Stimulated activated CD4-positive, alpha-beta T cell treated with anti-CD3 and anti-CD28 coated beads, TNF-alpha, amount 100 ng/mL, for 48 hours (primary cell): Measurements from ENCODE around the gene TSPAN3.

Experiments used
- DNase-seq, 3 donors: peaks; one replicate each; pipeline ENCODE4 v3.0.0-alpha.2; 2020; ENCODE audit warnings: low read depth in 3 of 3

The TSPAN3 gene

DNA sequence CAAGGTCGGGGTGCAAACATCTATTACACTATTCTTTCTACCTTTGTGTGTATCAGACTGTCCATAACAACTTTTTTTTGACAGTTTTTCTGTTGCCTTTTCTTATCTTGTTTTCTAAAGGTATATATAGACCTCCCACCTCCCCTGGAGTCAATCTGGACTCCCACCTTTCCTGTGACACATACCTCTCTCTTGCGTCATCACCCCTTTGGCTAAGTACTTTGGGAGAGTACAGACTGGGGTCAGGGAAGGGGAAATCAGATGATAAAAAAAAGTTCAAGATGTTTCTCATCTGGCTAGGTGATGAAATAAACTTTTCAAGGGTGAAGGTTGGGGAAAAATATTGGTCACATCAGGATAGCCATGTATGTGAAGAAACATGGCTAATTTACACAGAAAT is 17.2 kb downstream of the TSPAN3 start:
- DNase-seq, result no peak

- DNase-seq, result no peak
These were observed 18.4 kb downstream of the TSPAN3 start for GRCh38 chr15:77052556-77052955.

GRCh38 chr15:77048135-77048876 is 22.6 kb downstream of the TSPAN3 start:
- DNase-seq, result no peak

GRCh38 chr15:77046704-77047412 is 24.1 kb downstream of the TSPAN3 start:
- DNase-seq, result no peak

DNA sequence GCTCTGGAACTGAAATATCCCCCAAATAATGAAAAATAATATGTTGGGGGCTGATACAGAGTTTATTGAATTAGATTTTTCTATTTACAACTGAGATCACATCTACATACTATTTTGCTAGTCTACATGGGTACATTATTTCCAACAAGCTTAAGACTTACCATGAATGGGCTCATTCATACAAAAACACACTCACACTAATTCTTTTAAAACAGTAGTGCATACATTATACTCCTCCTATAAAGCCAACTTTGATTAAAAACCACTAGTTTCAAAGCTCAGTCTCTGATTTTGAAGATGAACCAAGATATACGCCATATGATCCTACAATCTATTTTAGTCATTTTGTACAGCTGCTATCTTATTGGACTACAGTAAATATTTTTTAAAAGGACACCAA is 24.9 kb downstream of the TSPAN3 start:
- DNase-seq, result no peak

- DNase-seq, result no peak
These were observed 26.5 kb downstream of the TSPAN3 start for GRCh38 chr15:77044228-77045042.

GRCh38 chr15:77042955-77043920 is 27.7 kb downstream of the TSPAN3 start:
- no peak for DNase-seq

GRCh38 chr15:77042245-77042919 is 28.5 kb downstream of the TSPAN3 start:
- no peak for DNase-seq

DNA sequence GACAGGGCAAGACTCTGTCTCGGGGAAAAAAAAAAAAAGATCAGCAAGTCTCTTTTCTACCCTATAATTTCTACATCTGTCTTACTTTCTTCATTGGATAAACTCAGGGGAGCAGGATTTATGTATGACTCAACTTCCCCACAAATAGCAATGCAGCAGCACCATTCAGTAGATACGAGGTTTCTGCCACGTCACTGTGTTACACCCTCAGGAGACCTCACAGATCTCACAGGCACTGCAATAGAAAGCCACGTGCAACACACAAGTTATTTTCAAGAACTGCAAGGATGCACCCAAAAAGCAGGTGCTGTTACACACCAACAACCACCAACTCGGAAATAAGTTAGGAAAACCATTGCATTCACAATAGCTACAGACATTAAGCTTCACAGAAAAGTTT is 30.2 kb downstream of the TSPAN3 start:
- DNase-seq, result no peak

GRCh38 chr15:77039848-77040247 is 31.1 kb downstream of the TSPAN3 start:
- no peak for DNase-seq

GRCh38 chr15:77039217-77039533 is 31.7 kb downstream of the TSPAN3 start:
- no peak for DNase-seq

- DNase-seq, result no peak
These were observed 32.3 kb downstream of the TSPAN3 start for GRCh38 chr15:77038312-77039216.

- no peak for DNase-seq
These were observed 33.3 kb downstream of the TSPAN3 start for GRCh38 chr15:77037388-77038209.

DNA sequence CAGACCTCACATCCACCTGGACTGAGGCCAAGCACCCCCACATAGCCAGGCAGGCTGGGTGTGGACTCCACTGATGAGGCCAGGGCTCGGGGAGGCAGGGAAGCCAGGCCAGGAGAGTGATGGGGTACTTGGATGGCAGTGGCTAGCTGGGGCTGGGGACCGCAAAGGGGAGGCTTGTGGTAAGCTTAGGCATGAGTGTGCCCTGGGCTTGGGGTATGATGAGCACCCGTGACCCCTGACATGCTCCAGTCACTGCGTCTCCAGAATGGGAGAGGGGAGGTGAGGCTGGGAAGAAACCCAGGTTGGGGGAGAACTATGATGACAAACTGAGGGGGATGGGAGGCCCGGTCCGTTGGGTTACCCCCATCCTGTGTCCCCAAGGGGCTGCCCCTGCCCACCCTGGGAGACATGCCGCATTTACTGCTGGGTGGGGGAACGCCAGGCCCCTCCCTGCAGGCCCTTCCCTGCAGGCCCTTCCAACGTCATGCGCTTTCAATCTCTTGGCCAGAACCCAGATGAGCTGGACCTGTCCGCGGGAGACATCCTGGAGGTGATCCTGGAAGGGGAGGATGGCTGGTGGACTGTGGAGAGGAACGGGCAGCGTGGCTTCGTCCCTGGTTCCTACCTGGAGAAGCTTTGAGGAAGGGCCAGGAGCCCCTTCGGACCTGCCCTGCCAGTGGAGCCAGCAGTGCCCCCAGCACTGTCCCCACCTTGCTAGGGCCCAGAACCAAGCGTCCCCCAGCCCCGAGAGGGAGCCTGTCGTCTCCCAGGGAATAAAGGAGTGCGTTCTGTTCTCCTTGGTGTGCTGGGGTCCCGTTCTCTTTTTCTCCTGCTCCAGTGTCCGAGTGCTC is 34.1 kb downstream of the TSPAN3 start:
- no peak for DNase-seq

- no peak for DNase-seq
These were observed 34.9 kb downstream of the TSPAN3 start for GRCh38 chr15:77035999-77036471.

DNA sequence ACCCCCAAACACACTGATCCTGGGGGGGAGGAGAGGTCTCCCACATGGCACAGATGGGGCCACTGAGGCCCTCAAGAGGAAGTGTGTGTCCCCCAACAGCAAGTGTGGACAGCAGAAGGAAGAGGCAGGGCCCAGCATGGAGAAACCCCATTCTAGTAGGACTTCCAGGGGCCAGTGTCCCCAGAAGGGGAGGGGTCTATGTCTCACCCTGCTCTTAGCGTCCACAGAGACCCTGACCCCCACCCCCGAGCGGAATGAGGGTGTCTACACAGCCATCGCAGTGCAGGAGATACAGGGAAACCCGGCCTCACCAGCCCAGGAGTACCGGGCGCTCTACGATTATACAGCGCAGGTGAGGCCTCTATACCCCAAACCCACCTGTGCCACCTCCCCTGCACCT is 35.3 kb downstream of the TSPAN3 start:
- no peak for DNase-seq

DNA sequence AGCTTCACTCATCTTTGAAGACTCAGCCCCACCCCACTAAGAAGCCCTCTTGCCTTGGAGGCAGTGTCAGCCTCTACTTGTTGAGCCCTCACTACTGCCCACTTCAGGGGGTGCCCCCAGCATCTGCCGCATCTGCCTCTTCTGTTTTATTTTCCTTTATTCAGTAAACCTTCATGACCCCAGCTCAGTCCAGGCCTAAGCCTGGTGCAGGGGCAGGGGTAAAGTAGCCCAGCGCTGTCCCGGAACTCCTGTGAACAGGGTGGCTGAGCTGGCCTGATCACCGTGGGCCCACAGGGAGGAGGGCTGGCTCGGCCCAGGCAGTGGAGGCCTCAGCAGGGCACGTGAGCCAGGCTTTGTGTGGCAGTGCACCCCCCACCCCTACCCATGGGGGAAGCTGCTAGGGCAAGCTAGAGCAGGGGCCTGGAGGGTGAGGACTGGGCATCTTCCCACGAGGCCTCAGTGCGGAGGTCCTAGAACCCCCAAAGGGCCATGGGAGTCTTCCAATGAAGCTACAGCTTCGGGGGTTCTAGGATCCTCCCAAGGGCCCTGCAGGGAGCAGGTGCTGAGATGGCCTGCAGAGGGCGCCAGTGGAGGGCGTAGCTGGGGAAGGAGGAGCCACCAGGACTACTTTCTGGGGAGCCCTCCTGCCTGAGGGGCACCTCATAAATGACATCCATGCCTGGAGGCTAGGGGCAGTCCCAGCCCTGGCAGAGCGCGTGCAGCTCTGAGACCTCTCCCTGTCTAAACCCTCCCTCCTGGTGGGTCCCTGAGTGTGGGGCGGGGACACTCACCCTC is 36.0 kb downstream of the TSPAN3 start:
- peak in 1 of 3 donors; percentile 41 for DNase-seq
